ENCODE data around the gene NAALADL2. TPM values are rescaled to one million over a fixed set of nuclear protein-coding genes. Genes with fewer than 3 reads are reported as not detected.

Gene NAALADL2
- total RNA-seq, 5 donors from 2014 or later (not counting 1 experiment from before 2014, with no cell fraction given) = 0.13 to 1.4 (median 0.36) TPM; not detected in 1

DNA sequence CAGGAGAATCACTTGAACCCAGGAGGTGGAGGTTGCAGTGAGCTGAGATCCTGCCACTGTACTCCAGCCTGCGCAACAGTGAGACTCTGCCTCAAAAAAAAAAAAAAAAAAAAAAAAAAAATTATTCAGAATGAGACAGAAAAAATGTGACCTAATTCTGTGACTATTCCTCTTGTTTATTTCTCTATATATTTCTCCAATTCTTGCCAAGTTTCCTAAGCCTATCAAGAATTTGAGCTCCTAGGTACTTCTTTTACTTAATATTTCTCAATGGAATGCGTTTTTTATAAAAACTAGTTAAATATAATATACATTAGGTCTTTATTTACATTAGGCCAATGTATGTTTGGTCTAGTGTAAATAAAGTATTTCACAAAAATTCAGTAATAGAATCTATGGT is 86.8 kb downstream of the NAALADL2 start:
- Mint-ChIP-seq H3K27me3 (no peaks in the 10 kb centered on the region), H3K4me3 (no peak overlapping the region), H3K9me3 (peaks cover 0 to 16% (median 5%) of the 10 kb centered on the region in 3 donors), H3K4me1 (no peaks in the 10 kb centered on the region), H3K36me3 (no peaks in the 10 kb centered on the region), H3K27ac (no peak overlapping the region)
- no CpG with 5 or more reads among the region's 2 CpGs for WGBS (ENCODE audit: insufficient coverage)
- Histone ChIP-seq H3K4me1 (ENCODE audit: control insufficient read depth in 1 of 2, extremely low read depth in 1 of 2, insufficient read depth in 2 of 2, low read length in 2 of 2) (no peaks in the 10 kb centered on the region), H3K9me3 (no peaks in the 10 kb centered on the region), H3K27ac (ENCODE audit: low read length) (no peak overlapping the region), H3K4me3 (ENCODE audit: control insufficient read depth in 1 of 2, extremely low read depth in 1 of 2, low read length in 1 of 2) (no peak overlapping the region), H3K36me3 (ENCODE audit: control insufficient read depth in 2 of 2, extremely low read depth in 1 of 2, insufficient read depth in 1 of 2, low read length in 1 of 2) (no peaks in the 10 kb centered on the region), H3K27me3 (replicated peaks in 1 of 2; ENCODE audit: control insufficient read depth in 2 of 2, extremely low read depth in 1 of 2, insufficient read depth in 2 of 2, low read length in 1 of 2) (no peaks in the 10 kb centered on the region)
- ATAC-seq (replicated peaks in 1 of 4) (no peak), DNase-seq (no peak)
- ChIA-PET POLR2A (no interaction called here), CTCF (no interaction called here)

DNA sequence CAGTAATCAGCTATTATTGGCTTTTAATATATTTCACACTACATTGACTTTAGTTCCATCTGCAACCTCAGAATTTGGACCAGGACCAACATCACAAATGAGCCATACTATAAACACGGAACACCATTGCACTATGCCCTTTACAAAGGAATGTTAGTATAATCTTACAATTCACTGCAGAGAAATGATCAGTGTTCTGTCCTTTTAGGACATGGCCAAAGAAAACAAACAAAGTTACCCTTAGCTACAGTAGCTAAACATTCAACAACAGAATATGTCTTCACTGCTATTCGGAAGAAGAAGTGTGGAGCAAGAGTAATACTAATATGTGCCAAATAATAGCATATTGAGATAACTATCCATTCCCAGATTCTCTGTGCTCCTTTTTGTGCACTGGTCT is 90.4 kb downstream of the NAALADL2 start:
- Histone ChIP-seq H3K27me3 (replicated peaks in 1 of 2; ENCODE audit: control insufficient read depth in 2 of 2, extremely low read depth in 1 of 2, insufficient read depth in 2 of 2, low read length in 1 of 2) (no peaks in the 10 kb centered on the region), H3K36me3 (ENCODE audit: control insufficient read depth in 2 of 2, extremely low read depth in 1 of 2, insufficient read depth in 1 of 2, low read length in 1 of 2) (no peaks in the 10 kb centered on the region), H3K27ac (ENCODE audit: low read length) (no peak overlapping the region), H3K4me1 (ENCODE audit: control insufficient read depth in 1 of 2, extremely low read depth in 1 of 2, insufficient read depth in 2 of 2, low read length in 2 of 2) (no peaks in the 10 kb centered on the region), H3K4me3 (ENCODE audit: control insufficient read depth in 1 of 2, extremely low read depth in 1 of 2, low read length in 1 of 2) (no peak overlapping the region), H3K9me3 (no peaks in the 10 kb centered on the region)
- H3K4me3 Mint-ChIP-seq = no peak overlapping the region
- no peak for DNase-seq
- no peak for ATAC-seq (replicated peaks in 1 of 4)
- peaks cover 0 to 8% (median 5%) of the 10 kb centered on the region in 3 donors for H3K9me3 Mint-ChIP-seq
- no peaks in the 10 kb centered on the region for H3K4me1 Mint-ChIP-seq
- WGBS (ENCODE audit: insufficient coverage) = no CpG with 5 or more reads among the region's 2 CpGs
- H3K36me3 Mint-ChIP-seq = no peaks in the 10 kb centered on the region
- ChIA-PET POLR2A (no interaction called here), CTCF (no interaction called here)
- no peaks in the 10 kb centered on the region for H3K27me3 Mint-ChIP-seq
- H3K27ac Mint-ChIP-seq = no peak overlapping the region

- 80% methylated on average over 1 of the region's 3 CpGs for WGBS (ENCODE audit: insufficient coverage)
- Mint-ChIP-seq H3K27me3 (no peaks in the 10 kb centered on the region), H3K4me3 (no peak overlapping the region), H3K9me3 (peaks cover 0 to 8% (median 5%) of the 10 kb centered on the region in 3 donors), H3K27ac (no peak overlapping the region), H3K4me1 (no peaks in the 10 kb centered on the region), H3K36me3 (no peaks in the 10 kb centered on the region)
- H3K4me1 ChIP-seq (ENCODE audit: control insufficient read depth in 1 of 2, extremely low read depth in 1 of 2, insufficient read depth in 2 of 2, low read length in 2 of 2) = no peaks in the 10 kb centered on the region
- POLR2A ChIA-PET = interaction anchor here in 1 of 2 donors (0.6 to 0.8 kb wide), 2 partner anchors 50 to 859 kb away, joined by 3 to 8 read pairs; no protein-coding TSS in a partner anchor
- CTCF ChIA-PET = no interaction called here
- H3K4me3 ChIP-seq (ENCODE audit: control insufficient read depth in 1 of 2, extremely low read depth in 1 of 2, low read length in 1 of 2) = no peak overlapping the region
- no peaks in the 10 kb centered on the region for H3K27me3 ChIP-seq (replicated peaks in 1 of 2; ENCODE audit: control insufficient read depth in 2 of 2, extremely low read depth in 1 of 2, insufficient read depth in 2 of 2, low read length in 1 of 2)
- no peaks in the 10 kb centered on the region for H3K9me3 ChIP-seq
- no peak overlapping the region for H3K27ac ChIP-seq (ENCODE audit: low read length)
- ATAC-seq (replicated peaks in 1 of 4) (no peak), DNase-seq (no peak)
- H3K36me3 ChIP-seq (ENCODE audit: control insufficient read depth in 2 of 2, extremely low read depth in 1 of 2, insufficient read depth in 1 of 2, low read length in 1 of 2) = no peaks in the 10 kb centered on the region
Observed at GRCh38 chr3:174951034-174951433, 91.9 kb downstream of the NAALADL2 start.

- no peaks in the 10 kb centered on the region for H3K27me3 ChIP-seq (replicated peaks in 1 of 2; ENCODE audit: control insufficient read depth in 2 of 2, extremely low read depth in 1 of 2, insufficient read depth in 2 of 2, low read length in 1 of 2)
- CTCF ChIA-PET = no interaction called here
Observed at GRCh38 chr3:174951498-174952005, 92.4 kb downstream of the NAALADL2 start.

DNA sequence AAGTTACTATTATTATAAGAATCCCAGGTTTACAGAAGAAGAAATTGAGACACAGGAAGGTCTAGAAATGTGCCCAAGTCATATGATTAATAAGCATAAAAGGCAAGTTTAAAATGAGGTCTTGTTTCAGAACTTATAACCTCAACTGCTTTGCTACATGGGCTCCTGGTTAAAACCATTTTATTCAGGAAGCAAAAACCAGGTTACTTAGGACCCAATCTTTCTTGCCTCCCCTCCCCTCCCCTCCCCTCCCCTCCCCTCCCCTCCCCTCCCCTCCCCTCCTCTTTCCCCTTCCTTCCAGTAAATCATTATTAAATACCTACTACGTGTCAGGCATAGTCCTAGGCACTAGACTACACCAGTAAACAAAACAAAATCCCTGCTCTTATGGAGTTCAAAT is 93.9 kb downstream of the NAALADL2 start:
- Mint-ChIP-seq H3K9me3 (peaks cover 0 to 8% (median 5%) of the 10 kb centered on the region in 3 donors), H3K36me3 (no peaks in the 10 kb centered on the region), H3K4me1 (no peaks in the 10 kb centered on the region), H3K4me3 (no peak overlapping the region), H3K27ac (no peak overlapping the region), H3K27me3 (no peaks in the 10 kb centered on the region)
- no CpG with 5 or more reads among the region's 1 CpG for WGBS (ENCODE audit: insufficient coverage)
- Histone ChIP-seq H3K36me3 (ENCODE audit: control insufficient read depth in 2 of 2, extremely low read depth in 1 of 2, insufficient read depth in 1 of 2, low read length in 1 of 2) (no peaks in the 10 kb centered on the region), H3K4me3 (ENCODE audit: control insufficient read depth in 1 of 2, extremely low read depth in 1 of 2, low read length in 1 of 2) (no peak overlapping the region), H3K27ac (ENCODE audit: low read length) (no peak overlapping the region), H3K9me3 (no peaks in the 10 kb centered on the region), H3K27me3 (replicated peaks in 1 of 2; ENCODE audit: control insufficient read depth in 2 of 2, extremely low read depth in 1 of 2, insufficient read depth in 2 of 2, low read length in 1 of 2) (no peaks in the 10 kb centered on the region), H3K4me1 (ENCODE audit: control insufficient read depth in 1 of 2, extremely low read depth in 1 of 2, insufficient read depth in 2 of 2, low read length in 2 of 2) (no peaks in the 10 kb centered on the region)
- ChIA-PET CTCF (no interaction called here), POLR2A (no interaction called here)
- no peak for ATAC-seq (replicated peaks in 1 of 4)
- no peak for DNase-seq

More at GRCh38 chr3:174951498-174952005, 92.4 kb downstream of the NAALADL2 start:
- Histone ChIP-seq H3K9me3 (no peaks in the 10 kb centered on the region), H3K27ac (ENCODE audit: low read length) (no peak overlapping the region), H3K36me3 (ENCODE audit: control insufficient read depth in 2 of 2, extremely low read depth in 1 of 2, insufficient read depth in 1 of 2, low read length in 1 of 2) (no peaks in the 10 kb centered on the region), H3K4me3 (ENCODE audit: control insufficient read depth in 1 of 2, extremely low read depth in 1 of 2, low read length in 1 of 2) (no peak overlapping the region), H3K4me1 (ENCODE audit: control insufficient read depth in 1 of 2, extremely low read depth in 1 of 2, insufficient read depth in 2 of 2, low read length in 2 of 2) (no peaks in the 10 kb centered on the region)
- no peak overlapping the region for H3K27ac Mint-ChIP-seq
- no peak overlapping the region for H3K4me3 Mint-ChIP-seq
- WGBS (ENCODE audit: insufficient coverage) = no CpG with 5 or more reads among the region's 2 CpGs
- POLR2A ChIA-PET = no interaction called here
- H3K9me3 Mint-ChIP-seq = peaks cover 0 to 8% (median 5%) of the 10 kb centered on the region in 3 donors
- no peaks in the 10 kb centered on the region for H3K4me1 Mint-ChIP-seq
- H3K27me3 Mint-ChIP-seq = no peaks in the 10 kb centered on the region
- DNase-seq (no peak), ATAC-seq (replicated peaks in 1 of 4) (no peak)
- H3K36me3 Mint-ChIP-seq = no peaks in the 10 kb centered on the region

GRCh38 chr3:174955513-174956016 is 96.4 kb downstream of the NAALADL2 start:
- ATAC-seq (replicated peaks in 1 of 4) (no peak), DNase-seq (no peak)
- CTCF ChIA-PET = no interaction called here
- H3K36me3 Mint-ChIP-seq = no peaks in the 10 kb centered on the region
- H3K27ac Mint-ChIP-seq = no peak overlapping the region
- no peak overlapping the region for H3K4me3 ChIP-seq (ENCODE audit: control insufficient read depth in 1 of 2, extremely low read depth in 1 of 2, low read length in 1 of 2)
- peaks cover 3 to 5% (median 5%) of the 10 kb centered on the region in 3 donors for H3K9me3 Mint-ChIP-seq
- H3K36me3 ChIP-seq (ENCODE audit: control insufficient read depth in 2 of 2, extremely low read depth in 1 of 2, insufficient read depth in 1 of 2, low read length in 1 of 2) = no peaks in the 10 kb centered on the region
- H3K9me3 ChIP-seq = no peaks in the 10 kb centered on the region
- H3K4me1 ChIP-seq (ENCODE audit: control insufficient read depth in 1 of 2, extremely low read depth in 1 of 2, insufficient read depth in 2 of 2, low read length in 2 of 2) = no peaks in the 10 kb centered on the region
- H3K4me3 Mint-ChIP-seq = no peak overlapping the region
- H3K4me1 Mint-ChIP-seq = no peaks in the 10 kb centered on the region
- no peaks in the 10 kb centered on the region for H3K27me3 Mint-ChIP-seq
- POLR2A ChIA-PET = no interaction called here
- H3K27ac ChIP-seq (ENCODE audit: low read length) = no peak overlapping the region
- WGBS (ENCODE audit: insufficient coverage) = no CpG with 5 or more reads among the region's 2 CpGs
- H3K27me3 ChIP-seq (replicated peaks in 1 of 2; ENCODE audit: control insufficient read depth in 2 of 2, extremely low read depth in 1 of 2, insufficient read depth in 2 of 2, low read length in 1 of 2) = no peaks in the 10 kb centered on the region

GRCh38 chr3:174957081-174957480 is 97.9 kb downstream of the NAALADL2 start:
- H3K27ac ChIP-seq (ENCODE audit: low read length) = no peak overlapping the region
- H3K9me3 ChIP-seq = no peaks in the 10 kb centered on the region
- WGBS (ENCODE audit: insufficient coverage) = no CpG with 5 or more reads among the region's 2 CpGs
- no peaks in the 10 kb centered on the region for H3K27me3 ChIP-seq (replicated peaks in 1 of 2; ENCODE audit: control insufficient read depth in 2 of 2, extremely low read depth in 1 of 2, insufficient read depth in 2 of 2, low read length in 1 of 2)
- no peak for DNase-seq
- ATAC-seq (replicated peaks in 1 of 4) = no peak
- no peaks in the 10 kb centered on the region for H3K4me1 Mint-ChIP-seq
- no peaks in the 10 kb centered on the region for H3K36me3 ChIP-seq (ENCODE audit: control insufficient read depth in 2 of 2, extremely low read depth in 1 of 2, insufficient read depth in 1 of 2, low read length in 1 of 2)
- H3K4me3 Mint-ChIP-seq = no peak overlapping the region
- H3K27ac Mint-ChIP-seq = no peak overlapping the region
- POLR2A ChIA-PET = no interaction called here
- CTCF ChIA-PET = no interaction called here
- H3K4me3 ChIP-seq (ENCODE audit: control insufficient read depth in 1 of 2, extremely low read depth in 1 of 2, low read length in 1 of 2) = no peak overlapping the region
- H3K36me3 Mint-ChIP-seq = no peaks in the 10 kb centered on the region
- H3K4me1 ChIP-seq (ENCODE audit: control insufficient read depth in 1 of 2, extremely low read depth in 1 of 2, insufficient read depth in 2 of 2, low read length in 2 of 2) = no peaks in the 10 kb centered on the region
- H3K27me3 Mint-ChIP-seq = no peaks in the 10 kb centered on the region
- peaks cover 0 to 5% (median 3%) of the 10 kb centered on the region in 3 donors for H3K9me3 Mint-ChIP-seq
